Measurements from ENCODE around the gene ZNF570. TPM values are rescaled to one million over a fixed set of nuclear protein-coding genes. Genes with fewer than 3 reads are reported as not detected.

The ZNF570 gene
- total and polyA plus RNA-seq, 2 of the 8 experiments (the other 6 are each of a cell fraction or from before 2014, with no cell fraction given), result 1.0 to 5.4 TPM

- H3K9me3 ChIP-seq (ENCODE audit: insufficient read depth in 2 of 2, low read depth in 1 of 2, low read length in 1 of 2), result peaks cover 0 to 5% of the 10 kb centered on the region in 2 experiments; a peak in 1 of 4 replicates
- peak overlapping the region; percentile 85 for H3K18ac ChIP-seq (ENCODE audit: extremely low read depth, low read length)
- FAIRE-seq (no peak), DNase-seq (ENCODE audit: low read depth in 1 of 2, low spot score in 2 of 2) (no peak)
- 15% methylated on average over 12 of the region's 12 CpGs; no CpG with 5 or more reads in 1 of the 2 experiments for WGBS, 2 experiments (ENCODE audit: extremely low coverage in 1 of 2, insufficient coverage in 1 of 2, insufficient read length in 1 of 2, insufficient replicate concordance in 2 of 2, low coverage in 1 of 2, low lambda C conversion rate in 2 of 2, missing lambda C conversion rate in 1 of 2)
- CTCF ChIA-PET (ENCODE audit: partially characterized antibody), result interaction anchor here (1.0 to 1.5 kb wide), 3 partner anchors 8 to 144 kb away, joined by 3 to 5 read pairs (median 3); no protein-coding TSS in a partner anchor
- peak overlapping the region; percentile 98 for H3K27ac ChIP-seq (ENCODE audit: low read depth, low read length)
- H3K4me1 ChIP-seq (replicated peaks in 1 of 4; ENCODE audit: control insufficient read depth in 3 of 4, insufficient read depth in 4 of 4, low read length in 3 of 4), result peaks cover 4 to 6% (median 4%) of the 10 kb centered on the region in 4 experiments; a peak in 4 of 7 replicates
- H2BK12ac ChIP-seq (ENCODE audit: low read depth, low read length), result peak overlapping the region; percentile 100; the same call in 1 of the 2 replicates
- H3K14ac ChIP-seq (ENCODE audit: insufficient read length), result peak overlapping the region; percentile 25
- no peaks in the 10 kb centered on the region for H3K27me3 ChIP-seq (replicated peaks in 1 of 4; ENCODE audit: control insufficient read depth in 3 of 4, extremely low read depth in 1 of 4, insufficient read depth in 3 of 4, low read length in 3 of 4)
- POLR2A ChIA-PET (ENCODE audit: partially characterized antibody), result interaction anchor here (0.6 to 2.9 kb wide), 31 partner anchors 9 to 1926 kb away, joined by 3 to 47 read pairs (median 5); partner anchors contain the start of genes SIPA1L3, WDR87, ZFP30 and ZNF527
- H2AK5ac ChIP-seq (ENCODE audit: low read depth, low read length), result no peak overlapping the region
- no peak overlapping the region for H4K91ac ChIP-seq (replicated peaks; ENCODE audit: insufficient read length, low read length)
- H2BK5ac ChIP-seq (ENCODE audit: low read depth, low read length), result peak overlapping the region; percentile 100
- H3K36me3 ChIP-seq (ENCODE audit: control insufficient read depth in 2 of 4, insufficient read depth in 4 of 4, low read length in 3 of 4), result peaks cover 0 to 11% (median 1%) of the 10 kb centered on the region in 4 experiments; a peak in 2 of 8 replicates
- no peak overlapping the region for H3K4ac ChIP-seq (replicated peaks; ENCODE audit: insufficient read length, low read depth, low read length)
- H3K23ac ChIP-seq (ENCODE audit: insufficient read length), result no peak overlapping the region
- peak overlapping the region; percentile 84 for H4K5ac ChIP-seq (ENCODE audit: insufficient read length, low read depth, low read length)
- peaks cover 4% of the 10 kb centered on the region; the same call in 1 of the 2 replicates for H3K79me1 ChIP-seq (ENCODE audit: low read depth, low read length)
- TF ChIP-seq EGR1 (IDR thresholded peaks at IDR 0.05; ENCODE audit: borderline replicate concordance, low read depth, low read length), result no peak
- TF ChIP-seq SIN3A (conservative IDR thresholded peaks at IDR 0.05 in 1 of 2, IDR thresholded peaks at IDR 0.05 in 1 of 2; ENCODE audit: low read depth in 1 of 2, low read length in 2 of 2), result 0 out of 4 replicates have a peak, but pooled peaks of 1 of the 2 experiments have one; percentile 2
- peak in 1 of 2 experiments; percentile 8; a peak in 1 of 3 replicates for TF ChIP-seq POLR2A (IDR thresholded peaks at IDR 0.05; ENCODE audit: control extremely low read depth in 1 of 2, low read depth in 2 of 2, low read length in 2 of 2)
- peak overlapping the region; percentile 98 for H2AFZ ChIP-seq (ENCODE audit: low read length)
- H2BK20ac ChIP-seq (ENCODE audit: low read length), result no peak overlapping the region
- H4K8ac ChIP-seq (ENCODE audit: extremely low read depth, insufficient read depth, low read length), result peak overlapping the region; percentile 98; the same call in 1 of the 2 replicates
- peak overlapping the region; percentile 72 to 95 (median 86) for H3K4me3 ChIP-seq (ENCODE audit: extremely low read depth in 1 of 4, insufficient read depth in 2 of 4, low read depth in 3 of 4, low read length in 4 of 4)
- H3K9ac ChIP-seq (replicated peaks in 1 of 4; ENCODE audit: extremely low read depth in 1 of 4, low read depth in 3 of 4, low read length in 3 of 4), result peak overlapping the region; percentile 86 to 100 (median 97)
- peaks cover 0 to 8% of the 10 kb centered on the region in 2 experiments; a peak in 1 of 4 replicates for H3K79me2 ChIP-seq (ENCODE audit: control insufficient read depth in 1 of 2, insufficient read depth in 2 of 2, low read length in 2 of 2)
- no peak overlapping the region for H2BK120ac ChIP-seq (replicated peaks; ENCODE audit: low read depth, low read length)
- no peak overlapping the region for H2BK15ac ChIP-seq (ENCODE audit: low read length)
- H3K56ac ChIP-seq (replicated peaks; ENCODE audit: insufficient read length, low read depth, low read length), result no peak overlapping the region
- peak overlapping the region; percentile 80 to 99 for H3K4me2 ChIP-seq (ENCODE audit: insufficient read depth in 1 of 2, low read depth in 2 of 2, low read length in 2 of 2)
- peaks cover 13% of the 10 kb centered on the region for H3K23me2 ChIP-seq (ENCODE audit: low read depth, low read length)
- no peaks in the 10 kb centered on the region for H4K20me1 ChIP-seq (replicated peaks in 1 of 2; ENCODE audit: control insufficient read depth in 1 of 2, insufficient read depth in 2 of 2, low read length in 2 of 2)
Observed at GRCh38 chr19:37505958-37506386, 36.8 kb downstream of the ZNF570 start.

Data from H1 (cell line).